Right lobe of liver (tissue), 4 donors: ENCODE measurements around the gene DDX1.

Source experiments
- CTCF ChIP-seq, 4 donors: fragments of 200-600 bp in 3 of 4; fragments of 450-650 bp in 1 of 4; IDR thresholded peaks; one replicate each; pipeline versions ENCODE4 v1.5.1 to v1.8.0; 2016 to 2022; ENCODE audit warnings: antibody characterized with exemption in 4 of 4, mild to moderate bottlenecking in 2 of 4
- POLR2A ChIP-seq: fragments of 450-650 bp; IDR thresholded peaks from one replicate; pipeline ENCODE4 v1.6.1; 2017; ENCODE audit warnings: antibody characterized with exemption, mild to moderate bottlenecking
- donor health status: DM: no; HTN: no; CAD: no.
- donor health status: DM: no; HTN: no; CAD: no.
- donor health status: DM: no; HTN: yes; CAD: no.

- TF ChIP-seq CTCF (IDR thresholded peaks at IDR 0.05) (no peak), POLR2A (no peak)
Measured at GRCh38 chr2:15647622-15648590, 56.2 kb downstream of the DDX1 start.
